ENCODE measurements around the gene CHTF18. TPM values are rescaled to one million over a fixed set of nuclear protein-coding genes. Genes with fewer than 3 reads are reported as not detected.
A peak's percentile ranks its signal among the peaks of the same experiment; 100 is the strongest.
"Not testable (repeated sequence)": the region's sequence is repeated elsewhere in the genome, so short reads cannot be mapped to it uniquely, and the experiment has no call there.

Gene CHTF18
- total and polyA plus RNA-seq, 4 donors = 7.5 to 17.4 (median 14.9) TPM

DNA sequence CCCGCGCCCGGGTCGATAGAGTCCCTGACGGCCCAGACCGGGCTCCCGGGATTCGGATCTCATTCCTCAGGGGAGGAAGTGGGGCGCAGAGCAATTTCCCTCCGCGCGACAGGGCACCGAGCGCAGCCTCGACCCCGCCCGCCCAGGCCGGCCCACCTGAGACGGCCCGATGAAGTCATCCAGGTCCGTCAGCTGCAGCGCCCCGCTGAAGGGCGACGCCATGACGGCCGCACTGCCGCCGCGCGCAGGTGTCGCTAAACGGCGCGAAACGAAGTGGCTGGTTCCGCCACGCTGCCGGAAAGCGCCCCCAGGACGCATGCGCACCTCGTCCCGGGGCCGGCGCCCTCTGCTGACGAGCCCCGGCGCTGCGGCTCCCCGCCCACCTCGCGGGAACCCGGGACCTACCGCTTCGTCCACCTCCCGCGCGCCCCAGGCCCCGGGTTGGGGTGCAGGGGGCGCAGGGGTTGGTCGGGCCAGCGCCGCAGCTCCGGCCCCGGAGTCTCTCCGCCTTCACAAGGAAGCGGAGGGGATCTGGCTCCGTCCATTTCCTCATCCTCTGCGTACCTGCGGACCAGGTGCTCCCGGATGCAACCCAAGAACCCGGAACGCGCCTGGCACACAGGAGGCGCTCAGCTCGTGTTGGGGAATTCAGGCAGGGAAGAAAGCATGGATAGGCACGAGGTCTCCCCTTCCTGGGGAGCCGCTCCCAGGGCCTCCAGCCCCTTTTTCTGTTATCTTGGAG lies 47.5 kb upstream of the CHTF18 start, which contains the start of gene CIAO3:
Gene CIAO3, minus strand, starts transcription at position 234 of the 742 bp plus-strand sequence. Its CDS starts 12 bp downstream, at position 222.
- ATAC-seq (ENCODE audit: insufficient read depth, low FRiP score) (peak; percentile 91), DNase-seq (peak; percentile 86 to 93 (median 91))
- 1% methylated on average over 79 of the region's 79 CpGs for WGBS, 2 donors
- Histone ChIP-seq H3K36me3 (ENCODE audit: control insufficient read depth in 4 of 4, insufficient read depth in 4 of 4, low read length in 4 of 4) (peaks cover 0 to 16% (median 5%) of the 10 kb centered on the region in 4 donors), H3K27me3 (ENCODE audit: control insufficient read depth in 3 of 3, insufficient read depth in 3 of 3, low read length in 2 of 3) (no peaks in the 10 kb centered on the region), H3K4me1 (ENCODE audit: control insufficient read depth in 5 of 5, insufficient read depth in 5 of 5, low read length in 5 of 5) (peaks cover 0 to 13% (median 5%) of the 10 kb centered on the region in 5 donors), H3K9me3 (ENCODE audit: control insufficient read depth in 4 of 4, insufficient read depth in 3 of 4, low read length in 3 of 4) (no peaks in the 10 kb centered on the region), H3K9ac (ENCODE audit: insufficient read depth in 1 of 2, low read length in 2 of 2) (peak within 1 kb of the TSS in 1 of 2 donors; percentile 63), H3K27ac (ENCODE audit: low read depth in 1 of 2, low read length in 1 of 2) (peak within 1 kb of the TSS; percentile 32 to 68), H3K4me3 (peak within 1 kb of the TSS; percentile 92)
- TF ChIP-seq, protein P1, sequence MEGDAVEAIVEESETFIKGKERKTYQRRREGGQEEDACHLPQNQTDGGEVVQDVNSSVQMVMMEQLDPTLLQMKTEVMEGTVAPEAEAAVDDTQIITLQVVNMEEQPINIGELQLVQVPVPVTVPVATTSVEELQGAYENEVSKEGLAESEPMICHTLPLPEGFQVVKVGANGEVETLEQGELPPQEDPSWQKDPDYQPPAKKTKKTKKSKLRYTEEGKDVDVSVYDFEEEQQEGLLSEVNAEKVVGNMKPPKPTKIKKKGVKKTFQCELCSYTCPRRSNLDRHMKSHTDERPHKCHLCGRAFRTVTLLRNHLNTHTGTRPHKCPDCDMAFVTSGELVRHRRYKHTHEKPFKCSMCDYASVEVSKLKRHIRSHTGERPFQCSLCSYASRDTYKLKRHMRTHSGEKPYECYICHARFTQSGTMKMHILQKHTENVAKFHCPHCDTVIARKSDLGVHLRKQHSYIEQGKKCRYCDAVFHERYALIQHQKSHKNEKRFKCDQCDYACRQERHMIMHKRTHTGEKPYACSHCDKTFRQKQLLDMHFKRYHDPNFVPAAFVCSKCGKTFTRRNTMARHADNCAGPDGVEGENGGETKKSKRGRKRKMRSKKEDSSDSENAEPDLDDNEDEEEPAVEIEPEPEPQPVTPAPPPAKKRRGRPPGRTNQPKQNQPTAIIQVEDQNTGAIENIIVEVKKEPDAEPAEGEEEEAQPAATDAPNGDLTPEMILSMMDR (IDR thresholded peaks at IDR 0.05; ENCODE audit: control extremely low read depth, extremely low read depth) = peak; percentile 79

- Histone ChIP-seq H3K9ac (ENCODE audit: insufficient read depth in 1 of 2, low read length in 2 of 2) (no peak overlapping the region), H3K27ac (ENCODE audit: low read depth in 1 of 2, low read length in 1 of 2) (no peak overlapping the region), H3K27me3 (ENCODE audit: control insufficient read depth in 3 of 3, insufficient read depth in 3 of 3, low read length in 2 of 3) (no peaks in the 10 kb centered on the region), H3K4me3 (no peak overlapping the region), H3K9me3 (ENCODE audit: control insufficient read depth in 4 of 4, insufficient read depth in 3 of 4, low read length in 3 of 4) (no peaks in the 10 kb centered on the region), H3K4me1 (ENCODE audit: control insufficient read depth in 5 of 5, insufficient read depth in 5 of 5, low read length in 5 of 5) (peaks cover 0 to 13% (median 5%) of the 10 kb centered on the region in 5 donors), H3K36me3 (ENCODE audit: control insufficient read depth in 4 of 4, insufficient read depth in 4 of 4, low read length in 4 of 4) (peaks cover 0 to 9% (median 3%) of the 10 kb centered on the region in 4 donors)
- 91 to 95% methylated on average over 15 of the region's 15 CpGs for WGBS, 2 donors
- TF ChIP-seq, protein P1 (IDR thresholded peaks at IDR 0.05; ENCODE audit: control extremely low read depth, extremely low read depth) = no peak
- DNase-seq (no peak), ATAC-seq (ENCODE audit: insufficient read depth, low FRiP score) (no peak)
These were observed 46.3 kb upstream of the CHTF18 start for GRCh38 chr16:741986-742629.

- not testable (repeated sequence) for H3K9me3 ChIP-seq (ENCODE audit: control insufficient read depth in 4 of 4, insufficient read depth in 3 of 4, low read length in 3 of 4); H3K9ac ChIP-seq (ENCODE audit: insufficient read depth in 1 of 2, low read length in 2 of 2); DNase-seq; H3K4me3 ChIP-seq; ATAC-seq (ENCODE audit: insufficient read depth, low FRiP score); H3K36me3 ChIP-seq (ENCODE audit: control insufficient read depth in 4 of 4, insufficient read depth in 4 of 4, low read length in 4 of 4); H3K27ac ChIP-seq (ENCODE audit: low read depth in 1 of 2, low read length in 1 of 2); H3K27me3 ChIP-seq (ENCODE audit: control insufficient read depth in 3 of 3, insufficient read depth in 3 of 3, low read length in 2 of 3)
- WGBS, 2 donors = 83 to 90% methylated on average over 14 of the region's 14 CpGs
- peaks cover 0 to 13% (median 5%) of the 10 kb centered on the region in 5 donors for H3K4me1 ChIP-seq (ENCODE audit: control insufficient read depth in 5 of 5, insufficient read depth in 5 of 5, low read length in 5 of 5)
These were observed 45.5 kb upstream of the CHTF18 start for GRCh38 chr16:742894-743293.

All from lung (tissue), 12 donors.